ENCODE results near the gene SLC28A1.

Gene SLC28A1

GRCh38 chr15:84992157-84992944 lies 107.9 kb downstream of the SLC28A1 start:
- no peak for DNase-seq
- Histone ChIP-seq H3K79me2 (ENCODE audit: insufficient read depth, low read length) (no peaks in the 10 kb centered on the region; the same call in 1 of the 2 replicates), H3K27ac (ENCODE audit: low read length) (no peak overlapping the region), H3K9ac (ENCODE audit: low read depth, low read length) (no peak overlapping the region), H3K4me2 (ENCODE audit: insufficient read depth, low read length) (no peak overlapping the region), H3K4me3 (ENCODE audit: low read depth in 1 of 2, low read length in 2 of 2) (no peak overlapping the region), H2AFZ (ENCODE audit: low read depth, low read length) (no peak overlapping the region), H3K4me1 (ENCODE audit: insufficient read depth, low read length) (no peaks in the 10 kb centered on the region), H3K9me3 (ENCODE audit: insufficient read depth, low read length, severe bottlenecking) (no peaks in the 10 kb centered on the region), H3K27me3 (ENCODE audit: insufficient read depth, low read length, poor library complexity) (no peaks in the 10 kb centered on the region), H4K20me1 (ENCODE audit: insufficient read depth, low read length) (peaks cover 7% of the 10 kb centered on the region; the same call in 1 of the 2 replicates), H3K36me3 (ENCODE audit: insufficient read depth, low read length) (no peaks in the 10 kb centered on the region)
- TF ChIP-seq EZH2 (IDR thresholded peaks at IDR 0.05; ENCODE audit: borderline replicate concordance, low read depth, low read length, severe bottlenecking), result no peak
- TF ChIP-seq CTCF (IDR thresholded peaks at IDR 0.05; ENCODE audit: borderline replicate concordance, extremely low read depth, low read length, poor library complexity, severe bottlenecking), result no peak
- ATAC-seq (ENCODE audit: insufficient read depth, low read depth), result no peak

Data from DND-41 (cell line).